Parathyroid adenoma (tissue), 2 donors: Measurements from ENCODE around the gene SLC39A2.
"Not testable (repeated sequence)": the region's sequence is repeated elsewhere in the genome, so short reads cannot be mapped to it uniquely, and the experiment has no call there.

ENCODE experiments used
- H2AFZ ChIP-seq: fragments of 300-600 bp; sonication (generic); one replicate; pipeline ENCODE4 v1.7.0; 2017; ENCODE audit warnings: antibody characterized with exemption, mild to moderate bottlenecking
- H3K27ac ChIP-seq: fragments of 300-600 bp; sonication (generic); one replicate; pipeline ENCODE4 v1.7.0; 2017
- H3K27me3 ChIP-seq: fragments of 300-600 bp; sonication (generic); one replicate; pipeline ENCODE4 v1.7.0; 2017; ENCODE audit warnings: low read length; ENCODE audit not compliant: control insufficient read depth, insufficient read depth
- H3K36me3 ChIP-seq: fragments of 300-600 bp; sonication (generic); one replicate; pipeline ENCODE4 v1.7.0; 2017; ENCODE audit warnings: low read length; ENCODE audit not compliant: control insufficient read depth, insufficient read depth
- H3K4me1 ChIP-seq: fragments of 300-600 bp; sonication (generic); one replicate; pipeline ENCODE4 v1.7.0; 2017; ENCODE audit warnings: control low read depth
- H3K4me2 ChIP-seq: fragments of 300-600 bp; sonication (generic); one replicate; pipeline ENCODE4 v1.7.0; 2017; ENCODE audit warnings: low read length
- H3K4me3 ChIP-seq: fragments of 300-600 bp; sonication (generic); one replicate; pipeline ENCODE4 v1.7.0; 2017; ENCODE audit warnings: low read depth, low read length
- H3K79me2 ChIP-seq: fragments of 300-600 bp; sonication (generic); one replicate; pipeline ENCODE4 v1.7.0; 2017; ENCODE audit warnings: control low read depth
- H3K9ac ChIP-seq: fragments of 300-600 bp; sonication (generic); one replicate; pipeline ENCODE4 v1.7.0; 2017; ENCODE audit warnings: mild to moderate bottlenecking
- H3K9me3 ChIP-seq: fragments of 300-600 bp; sonication (generic); one replicate; pipeline ENCODE4 v1.7.0; 2017; ENCODE audit warnings: low read length; ENCODE audit not compliant: control insufficient read depth
- TF ChIP-seq, protein P1 (sequence below): fragments of 300-600 bp; sonication (generic); IDR thresholded peaks from one replicate; pipeline ENCODE4 v1.7.0; 2017; ENCODE audit warnings: antibody characterized with exemption, mild to moderate bottlenecking
- donor health status: primary hyperparathyroidism.

Gene SLC39A2

DNA sequence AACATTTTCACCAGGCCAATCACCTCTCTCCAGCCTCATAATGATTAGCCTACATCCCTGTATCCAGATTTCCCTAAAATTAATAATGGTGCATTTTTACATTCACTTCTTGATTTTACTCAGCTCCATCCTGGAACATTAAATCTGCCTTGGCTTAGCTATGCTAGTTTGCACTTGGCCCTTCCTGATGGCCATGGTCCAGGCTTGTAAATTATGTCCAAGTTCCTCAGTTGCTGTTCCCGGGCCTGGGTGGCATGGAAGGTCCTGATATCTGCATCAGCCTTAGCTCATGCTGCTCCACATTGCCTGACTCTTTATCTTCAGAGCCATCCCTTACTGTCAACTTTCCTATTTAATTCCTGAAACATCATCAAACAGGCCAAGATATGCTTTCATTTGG lies 20.4 kb upstream of the SLC39A2 start:
- Histone ChIP-seq H3K36me3 (no peaks in the 10 kb centered on the region), H3K27me3 (no peaks in the 10 kb centered on the region), H2AFZ (no peak overlapping the region), H3K4me2 (no peak overlapping the region), H3K9me3 (no peaks in the 10 kb centered on the region), H3K4me3 (no peak overlapping the region), H3K79me2 (no peaks in the 10 kb centered on the region), H3K9ac (no peak overlapping the region), H3K27ac (no peak overlapping the region), H3K4me1 (no peaks in the 10 kb centered on the region)
- TF ChIP-seq, protein P1, sequence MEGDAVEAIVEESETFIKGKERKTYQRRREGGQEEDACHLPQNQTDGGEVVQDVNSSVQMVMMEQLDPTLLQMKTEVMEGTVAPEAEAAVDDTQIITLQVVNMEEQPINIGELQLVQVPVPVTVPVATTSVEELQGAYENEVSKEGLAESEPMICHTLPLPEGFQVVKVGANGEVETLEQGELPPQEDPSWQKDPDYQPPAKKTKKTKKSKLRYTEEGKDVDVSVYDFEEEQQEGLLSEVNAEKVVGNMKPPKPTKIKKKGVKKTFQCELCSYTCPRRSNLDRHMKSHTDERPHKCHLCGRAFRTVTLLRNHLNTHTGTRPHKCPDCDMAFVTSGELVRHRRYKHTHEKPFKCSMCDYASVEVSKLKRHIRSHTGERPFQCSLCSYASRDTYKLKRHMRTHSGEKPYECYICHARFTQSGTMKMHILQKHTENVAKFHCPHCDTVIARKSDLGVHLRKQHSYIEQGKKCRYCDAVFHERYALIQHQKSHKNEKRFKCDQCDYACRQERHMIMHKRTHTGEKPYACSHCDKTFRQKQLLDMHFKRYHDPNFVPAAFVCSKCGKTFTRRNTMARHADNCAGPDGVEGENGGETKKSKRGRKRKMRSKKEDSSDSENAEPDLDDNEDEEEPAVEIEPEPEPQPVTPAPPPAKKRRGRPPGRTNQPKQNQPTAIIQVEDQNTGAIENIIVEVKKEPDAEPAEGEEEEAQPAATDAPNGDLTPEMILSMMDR = no peak

DNA sequence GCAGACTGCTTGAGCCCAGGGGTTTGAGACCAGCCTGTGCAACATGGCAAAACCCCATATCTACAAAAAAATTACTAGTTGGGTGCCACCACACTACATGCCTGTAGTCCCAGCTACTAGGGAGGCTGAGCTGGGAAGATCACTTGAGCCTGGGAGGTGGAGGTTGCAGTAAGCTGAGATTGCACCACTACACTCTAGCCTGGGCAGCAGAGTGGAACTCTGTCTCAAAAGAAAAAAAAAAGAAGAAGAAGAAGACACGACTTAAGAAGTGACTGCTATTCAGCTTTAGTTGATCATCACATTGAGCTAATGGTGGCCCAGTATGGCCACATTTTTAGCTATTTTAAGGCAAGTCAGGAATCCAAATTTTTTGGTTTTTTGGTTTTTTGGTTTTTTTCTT lies 18.2 kb upstream of the SLC39A2 start:
- Histone ChIP-seq H3K9me3 (no peaks in the 10 kb centered on the region), H3K4me1 (no peaks in the 10 kb centered on the region), H2AFZ (no peak overlapping the region), H3K4me2 (no peak overlapping the region), H3K27me3 (no peaks in the 10 kb centered on the region), H3K9ac (no peak overlapping the region), H3K36me3 (no peaks in the 10 kb centered on the region), H3K4me3 (no peak overlapping the region), H3K79me2 (no peaks in the 10 kb centered on the region), H3K27ac (no peak overlapping the region)
- TF ChIP-seq, protein P1 = no peak

DNA sequence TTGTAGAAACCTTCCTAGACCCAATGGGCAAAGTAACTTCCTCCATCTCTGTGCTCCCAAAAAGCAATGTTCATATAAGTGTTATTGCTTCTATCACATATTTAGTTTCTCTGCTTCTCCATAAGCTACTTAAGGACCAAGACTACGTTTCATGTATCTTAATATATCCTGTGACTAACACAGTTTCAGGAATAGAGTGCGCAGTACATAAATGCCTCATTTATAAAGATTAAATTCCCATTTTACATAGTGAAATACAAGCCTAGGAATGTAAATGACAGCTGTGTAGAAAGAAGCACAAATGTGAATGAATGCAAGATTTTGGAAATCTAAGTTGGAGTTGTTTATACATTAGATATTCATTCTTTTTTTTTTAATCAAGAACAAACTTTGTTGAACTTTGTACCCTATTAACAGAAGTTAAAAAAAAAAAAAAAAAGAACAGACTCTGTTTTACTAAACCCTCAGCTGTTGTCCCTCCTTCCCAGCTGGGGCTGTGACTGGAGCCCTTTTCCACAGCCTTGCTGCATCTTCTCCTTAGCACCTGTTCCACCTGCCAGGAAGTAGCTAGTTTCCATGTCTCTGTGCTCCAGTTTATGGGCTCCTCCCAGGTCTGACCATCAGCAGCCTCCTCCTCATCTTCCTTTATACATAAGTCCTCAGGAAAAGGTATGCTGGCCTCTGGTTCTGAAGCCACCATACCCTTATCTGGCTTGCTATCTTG lies 16.3 kb upstream of the SLC39A2 start:
- Histone ChIP-seq H3K9me3 (no peaks in the 10 kb centered on the region), H3K27me3 (no peaks in the 10 kb centered on the region), H3K27ac (no peak overlapping the region), H3K9ac (no peak overlapping the region), H3K36me3 (no peaks in the 10 kb centered on the region), H3K4me3 (no peak overlapping the region), H3K4me1 (no peaks in the 10 kb centered on the region), H3K4me2 (no peak overlapping the region), H2AFZ (no peak overlapping the region), H3K79me2 (no peaks in the 10 kb centered on the region)
- TF ChIP-seq, protein P1 = no peak

DNA sequence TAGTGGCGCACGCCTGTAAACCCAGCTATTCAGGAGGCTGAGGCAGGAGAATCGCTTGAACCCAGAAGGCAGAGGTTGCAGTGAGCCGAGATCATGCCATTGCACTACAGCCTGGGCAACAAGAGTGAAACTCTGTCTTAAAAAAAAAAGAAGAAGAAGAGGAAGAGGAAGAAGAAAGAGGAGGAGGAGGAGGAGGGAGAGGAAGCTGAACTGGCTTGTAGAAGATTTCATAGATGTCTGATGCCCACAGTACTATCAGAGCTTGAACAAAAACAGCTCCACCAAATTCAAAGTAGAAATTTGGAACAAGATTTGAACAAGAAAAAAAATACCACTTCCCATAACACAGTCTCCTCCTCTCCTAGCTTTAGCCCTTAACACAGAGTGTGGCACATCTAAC lies 13.4 kb upstream of the SLC39A2 start:
- H3K9me3 ChIP-seq, H3K36me3 ChIP-seq, H3K9ac ChIP-seq, H3K4me3 ChIP-seq, H3K4me2 ChIP-seq, H3K79me2 ChIP-seq, H3K4me1 ChIP-seq, H3K27me3 ChIP-seq, H2AFZ ChIP-seq, H3K27ac ChIP-seq: not testable (repeated sequence)

DNA sequence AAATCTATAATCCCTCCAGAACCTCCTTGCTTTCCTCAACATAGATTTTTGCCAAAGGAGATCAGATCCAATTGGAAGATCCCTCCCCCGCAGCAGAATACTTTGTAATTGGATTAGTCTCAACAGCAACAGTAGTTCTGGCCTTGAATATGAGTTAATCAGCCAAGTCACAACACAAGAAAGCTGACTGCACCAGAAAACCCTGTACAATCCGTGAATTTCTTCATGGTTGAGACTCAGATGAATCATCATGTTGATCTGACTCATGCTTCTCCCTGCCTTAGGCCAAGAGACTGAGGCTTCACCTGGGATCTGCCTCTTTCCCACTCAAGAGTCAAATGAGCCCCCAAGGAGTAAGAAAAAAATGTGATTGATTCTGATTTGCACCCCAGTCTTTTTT lies 12.3 kb upstream of the SLC39A2 start:
- no peaks in the 10 kb centered on the region for H3K36me3 ChIP-seq
- H3K27me3 ChIP-seq = no peaks in the 10 kb centered on the region
- TF ChIP-seq, protein P1 = no peak
- peaks cover 13% of the 10 kb centered on the region for H3K4me1 ChIP-seq
- no peak overlapping the region for H3K4me2 ChIP-seq
- no peak overlapping the region for H3K4me3 ChIP-seq
- no peak overlapping the region for H2AFZ ChIP-seq
- no peaks in the 10 kb centered on the region for H3K9me3 ChIP-seq
- peaks cover 2% of the 10 kb centered on the region for H3K79me2 ChIP-seq
- no peak overlapping the region for H3K27ac ChIP-seq
- H3K9ac ChIP-seq = no peak overlapping the region
